Prostate gland (tissue), 2 donors: ENCODE data around the gene LRRC31.

Experiments used
- POLR2A ChIP-seq: fragments of 450-650 bp; IDR thresholded peaks from one replicate; pipeline ENCODE4 v1.6.1; 2016; ENCODE audit warnings: antibody characterized with exemption, mild to moderate bottlenecking
- TF ChIP-seq, protein P1 (sequence below), 4 experiments: fragments of 200-600 bp in 2 of 4; fragments of 450-650 bp in 2 of 4; sonication (generic) in 2 of 4; IDR thresholded peaks; 1 replicate in 3 of 4; 2 replicates in 1 of 4; pipeline ENCODE4 v1.5.1; 2016 to 2019; ENCODE audit warnings: antibody characterized with exemption in 4 of 4, mild to moderate bottlenecking in 2 of 4, moderate library complexity in 2 of 4

DNA sequence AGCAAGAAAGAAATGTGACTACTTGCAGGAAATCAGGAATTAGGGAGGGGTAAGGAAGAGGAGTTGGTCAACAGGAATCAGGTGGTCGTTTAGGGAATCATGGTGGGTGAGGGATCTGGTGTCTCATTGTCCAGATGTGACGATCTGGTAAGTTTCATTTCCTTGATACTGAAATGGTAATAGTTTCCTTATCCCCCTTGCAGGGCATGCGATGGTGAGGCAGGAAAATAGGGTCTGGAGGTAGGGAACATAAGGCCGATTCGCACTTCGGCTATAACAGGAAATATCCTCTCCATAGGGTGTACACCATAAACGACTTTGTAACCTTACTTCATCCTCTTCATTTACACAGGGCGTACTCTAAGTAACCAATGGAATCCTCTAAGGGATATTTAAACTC, 56.5 kb downstream of the LRRC31 start:
- TF ChIP-seq, protein P1, sequence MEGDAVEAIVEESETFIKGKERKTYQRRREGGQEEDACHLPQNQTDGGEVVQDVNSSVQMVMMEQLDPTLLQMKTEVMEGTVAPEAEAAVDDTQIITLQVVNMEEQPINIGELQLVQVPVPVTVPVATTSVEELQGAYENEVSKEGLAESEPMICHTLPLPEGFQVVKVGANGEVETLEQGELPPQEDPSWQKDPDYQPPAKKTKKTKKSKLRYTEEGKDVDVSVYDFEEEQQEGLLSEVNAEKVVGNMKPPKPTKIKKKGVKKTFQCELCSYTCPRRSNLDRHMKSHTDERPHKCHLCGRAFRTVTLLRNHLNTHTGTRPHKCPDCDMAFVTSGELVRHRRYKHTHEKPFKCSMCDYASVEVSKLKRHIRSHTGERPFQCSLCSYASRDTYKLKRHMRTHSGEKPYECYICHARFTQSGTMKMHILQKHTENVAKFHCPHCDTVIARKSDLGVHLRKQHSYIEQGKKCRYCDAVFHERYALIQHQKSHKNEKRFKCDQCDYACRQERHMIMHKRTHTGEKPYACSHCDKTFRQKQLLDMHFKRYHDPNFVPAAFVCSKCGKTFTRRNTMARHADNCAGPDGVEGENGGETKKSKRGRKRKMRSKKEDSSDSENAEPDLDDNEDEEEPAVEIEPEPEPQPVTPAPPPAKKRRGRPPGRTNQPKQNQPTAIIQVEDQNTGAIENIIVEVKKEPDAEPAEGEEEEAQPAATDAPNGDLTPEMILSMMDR (IDR thresholded peaks at IDR 0.05), result no peak
- no peak for TF ChIP-seq POLR2A
